Heart left ventricle (tissue), 16 donors: ENCODE data around the gene P2RX1. TPM values are rescaled to one million over a fixed set of nuclear protein-coding genes. Genes with fewer than 3 reads are reported as not detected.

Experiments
- ATAC-seq, 4 donors: fragments of 200-7000 bp; cut with Tn5 transposase; one replicate each; pipeline ENCODE4 v1.9.1; 2020 to 2022; ENCODE audit warnings: moderate library complexity in 4 of 4, mild to moderate bottlenecking in 3 of 4, moderate number of reproducible peaks in 1 of 4
- DNase-seq, 5 donors: peaks; one replicate each; pipeline ENCODE4 v3.0.0-alpha.2; 2020
- H3K27ac ChIP-seq, 12 donors: fragments of 200-600 bp; sonication (generic) in 4 of 12; one replicate each; pipeline versions ENCODE4 v1.5.0 to v1.8.0; 2016 to 2022; ENCODE audit warnings: mild to moderate bottlenecking in 2 of 12
- H3K27me3 ChIP-seq, 9 donors: fragments of 200-600 bp; sonication (generic) in 2 of 9; one replicate each; pipeline versions ENCODE4 v1.5.1 to v1.8.0; 2016 to 2022; ENCODE audit warnings: mild to moderate bottlenecking in 3 of 9
- H3K36me3 ChIP-seq, 9 donors: fragments of 200-600 bp; sonication (generic) in 2 of 9; one replicate each; pipeline versions ENCODE4 v1.5.0 to v1.8.0; 2018 to 2022; ENCODE audit warnings: mild to moderate bottlenecking in 2 of 9
- H3K4me1 ChIP-seq, 12 donors: fragments of 200-600 bp; sonication (generic) in 4 of 12; one replicate each; pipeline versions ENCODE4 v1.5.0 to v1.8.0; 2016 to 2022; ENCODE audit warnings: mild to moderate bottlenecking in 3 of 12
- H3K4me3 ChIP-seq, 12 donors: fragments of 200-600 bp; sonication (generic) in 4 of 12; one replicate each; pipeline versions ENCODE4 v1.5.0 to v1.8.0; 2017 to 2022; ENCODE audit warnings: mild to moderate bottlenecking in 9 of 12, moderate library complexity in 4 of 12
- H3K9me3 ChIP-seq, 12 donors: fragments of 200-600 bp; sonication (generic) in 4 of 12; one replicate each; pipeline versions ENCODE4 v1.5.0 to v1.8.0; 2016 to 2022; ENCODE audit warnings: mild to moderate bottlenecking in 1 of 12
- CTCF ChIP-seq, 12 donors: fragments of 200-600 bp; sonication (generic) in 4 of 12; IDR thresholded peaks; one replicate each; pipeline versions ENCODE4 v1.5.0 to v1.8.0; 2018 to 2022; ENCODE audit warnings: antibody characterized with exemption in 12 of 12, mild to moderate bottlenecking in 5 of 12
- POLR2A ChIP-seq, 2 donors: fragments of 450-650 bp; IDR thresholded peaks; one replicate each; pipeline ENCODE4 v1.6.1; 2017; ENCODE audit warnings: antibody characterized with exemption in 2 of 2, mild to moderate bottlenecking in 2 of 2, moderate library complexity in 2 of 2
- WGBS, 4 donors: extraction: QIAGEN DNeasy Blood & Tissue Kit in 2 of 4; methylation state at CpG; one replicate each; pipeline versions ENCODE4 v1.1.5 to v1.1.7; 2013 to 2018; 5-methylcytosine and 5-hydroxymethylcytosine counted together
- intact Hi-C, 10 donors: fragments of 100-400 bp; cut with DNase I; formaldehyde crosslinking; loops; one replicate each; pipeline versions ENCODE4 v1.11.1 to v1.14.2; 2022
- polyA plus RNA-seq, 2 donors: library from polyadenylated mRNA; stranded (reverse); fragments of 200-250 nt; gene quantifications; one replicate each; pipeline ENCODE4 v1.2.3, GENCODE V29; 2013
- total RNA-seq, 9 donors: library from RNA; depleted of rRNA in 2 of 9; stranded (reverse); fragments of >200 nt in 2 of 9; fragmentation: NEBNext Ultra II Directional in 3 of 9; extraction: Animal tissue kit (Norgen Biotek cat#: 25700) in 3 of 9; gene quantifications; one replicate each; pipeline versions ENCODE4 v1.1.0 to v1.2.4, GENCODE V29; 2016 to 2023
- donor health status: ischemic (EF 13 %, LVEDD 7.1; RV severe dilation, severe dysfunction).
- donor health status: healthy with polysubstance abuse.
- donor health status: DM: no; HTN: yes; CAD: no.
- donor health status: DM: no; HTN: no; CAD: no.
- donor health status: ischemic (EF 25% LVEDD 6.9; RV normal size, moderate dysfunction).
- donor health status: ischemic (EF 25% LVEDD 5.7; RV mildly dilated, moderate dysfunction).
- donor health status: healthy.
- donor health status: DM: yes; HTN: yes; CAD: no.
- donor health status: ischemic (EF 35%, LVEDD 5.7; RV mildly dilated, moderate dysfunction).
- donor health status: nonischemic (EF 11% LVEDD 7.7; RV severe dilation, severe dysfunction).
- donor health status: DM: yes; HTN: yes; CAD: no.
- donor health status: PGD.
- donor health status: ischemic (EF 29% LVEDD 5.4; RV normal size, mild dysfunction).
- donor health status: nonischemic (EF 23%, LVEDD 6.1; RV moderate dilation, normal function).

P2RX1 gene
- total and polyA plus RNA-seq, 11 donors = 0.19 to 5.5 (median 0.52) TPM

- intact Hi-C loops = no loop called here
- ATAC-seq (no peak), DNase-seq (no peak)
- Histone ChIP-seq H3K27me3 (no peaks in the 10 kb centered on the region), H3K9me3 (no peaks in the 10 kb centered on the region), H3K27ac (no peak overlapping the region), H3K4me3 (no peak overlapping the region), H3K36me3 (no peaks in the 10 kb centered on the region), H3K4me1 (peaks cover 4 to 42% (median 33%) of the 10 kb centered on the region in 12 donors)
- TF ChIP-seq CTCF (IDR thresholded peaks at IDR 0.05) (no peak), POLR2A (IDR thresholded peaks at IDR 0.05) (no peak)
- 78 to 83% (median 81%) methylated on average over 6 of the region's 6 CpGs for WGBS, 4 donors
Measured at GRCh38 chr17:3896968-3897235, 19.4 kb downstream of the P2RX1 start.

DNA sequence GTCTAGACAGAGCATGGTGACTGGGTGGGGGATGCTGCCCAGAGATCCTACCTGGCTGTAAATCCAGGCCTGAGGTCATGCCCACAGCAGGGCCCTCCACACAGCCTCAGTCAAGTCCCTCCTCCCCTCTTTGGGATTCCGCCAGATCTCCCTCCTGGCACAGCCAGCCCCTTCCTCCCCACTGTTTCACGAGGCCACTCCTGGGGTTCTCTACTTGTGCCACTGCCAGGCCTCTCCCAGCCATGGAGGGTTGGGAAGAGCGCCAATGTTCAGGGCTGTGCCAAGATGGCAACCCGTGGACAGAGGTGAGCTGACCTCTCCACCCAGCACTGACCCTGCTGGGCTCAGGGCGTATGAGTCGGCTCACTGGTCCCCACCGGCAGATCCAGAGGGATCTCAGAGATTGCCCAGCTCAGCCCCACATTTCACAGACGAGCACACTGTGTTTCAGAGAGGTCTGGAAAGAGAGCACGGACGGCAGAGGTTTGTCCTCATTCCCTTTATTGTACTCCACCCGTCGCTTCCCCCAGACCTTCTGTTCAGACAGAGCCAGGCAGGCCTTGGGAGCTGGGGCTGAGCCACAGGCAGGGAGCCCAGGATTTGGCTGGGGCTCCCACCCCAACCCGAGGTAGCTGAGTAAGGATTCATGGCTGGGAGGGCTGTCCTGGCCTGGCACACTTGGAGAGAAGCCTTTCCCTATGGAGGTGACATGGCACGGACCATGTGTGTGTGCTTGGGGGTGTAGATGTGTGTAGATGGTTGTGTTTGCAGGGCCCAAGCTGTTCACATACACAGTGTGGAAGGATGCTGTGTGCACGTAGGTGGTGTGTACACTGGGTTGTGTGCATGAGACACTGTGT is 19.9 kb downstream of the P2RX1 start:
- Histone ChIP-seq H3K27me3 (no peaks in the 10 kb centered on the region), H3K27ac (peak overlapping the region in 5 of 12 donors; percentile 0 to 91 (median 43)), H3K4me1 (peaks cover 4 to 48% (median 38%) of the 10 kb centered on the region in 12 donors), H3K36me3 (no peaks in the 10 kb centered on the region), H3K4me3 (no peak overlapping the region), H3K9me3 (no peaks in the 10 kb centered on the region)
- no peak for ATAC-seq
- TF ChIP-seq CTCF (IDR thresholded peaks at IDR 0.05) = no peak
- TF ChIP-seq POLR2A (IDR thresholded peaks at IDR 0.05) = no peak
- peak in 1 of 5 donors; percentile 52 for DNase-seq
- WGBS, 4 donors = 66 to 83% (median 70%) methylated on average over 13 to 15 of the region's 15 CpGs
- intact Hi-C loops = no loop called here

GRCh38 chr17:3895354-3895753 is 20.9 kb downstream of the P2RX1 start:
- no peaks in the 10 kb centered on the region for H3K9me3 ChIP-seq
- 94 to 98% (median 96%) methylated on average over 3 of the region's 3 CpGs for WGBS, 4 donors
- H3K4me1 ChIP-seq = peaks cover 4 to 57% (median 46%) of the 10 kb centered on the region in 12 donors
- H3K36me3 ChIP-seq = no peaks in the 10 kb centered on the region
- no peak for TF ChIP-seq POLR2A (IDR thresholded peaks at IDR 0.05)
- TF ChIP-seq CTCF (IDR thresholded peaks at IDR 0.05) = no peak
- DNase-seq = no peak
- ATAC-seq = no peak
- no peaks in the 10 kb centered on the region for H3K27me3 ChIP-seq
- no peak overlapping the region for H3K4me3 ChIP-seq
- intact Hi-C loops = no loop called here
- H3K27ac ChIP-seq = peak overlapping the region; percentile 38 to 92 (median 84)

- H3K4me1 ChIP-seq = peaks cover 4 to 62% (median 48%) of the 10 kb centered on the region in 12 donors
- H3K36me3 ChIP-seq = no peaks in the 10 kb centered on the region
- no peaks in the 10 kb centered on the region for H3K27me3 ChIP-seq
- peak in 4 of 5 donors; percentile 55 to 66 (median 62) for DNase-seq
- H3K9me3 ChIP-seq = no peaks in the 10 kb centered on the region
- TF ChIP-seq CTCF (IDR thresholded peaks at IDR 0.05) = no peak
- TF ChIP-seq POLR2A (IDR thresholded peaks at IDR 0.05) = no peak
- peak; percentile 0 to 53 (median 5) for ATAC-seq
- no peak overlapping the region for H3K4me3 ChIP-seq
- intact Hi-C loops = no loop called here
- peak overlapping the region; percentile 38 to 92 (median 84) for H3K27ac ChIP-seq
- WGBS, 4 donors = 9 to 28% (median 16%) methylated on average over 2 of the region's 2 CpGs
Measured at GRCh38 chr17:3894911-3895343, 21.3 kb downstream of the P2RX1 start.
